ENCODE measurements around the gene MSH3.

GRCh38 chr5:80667384-80667783 lies 12.9 kb downstream of the MSH3 start:
- TF ChIP-seq CTCF (conservative IDR thresholded peaks at IDR 0.05) (no peak), ZFX (IDR thresholded peaks at IDR 0.05) (no peak)
